HG03045 (cell line): ENCODE data around the gene BCCIP.

Source experiments
- ATAC-seq: cut with Tn5 transposase; IDR thresholded peaks from one replicate; pipeline ENCODE4 v1.9.1; 2021; ENCODE audit warnings: mild to moderate bottlenecking, moderate library complexity; ENCODE audit not compliant: unreplicated experiment

The BCCIP gene

GRCh38 chr10:125883211-125883610 lies 59.9 kb downstream of the BCCIP start:
- no peak for ATAC-seq
